ENCODE data around the gene CTNND1. TPM values are rescaled to one million over a fixed set of nuclear protein-coding genes. Genes with fewer than 3 reads are reported as not detected.

CTNND1 gene
- total and polyA plus RNA-seq, 10 of the 15 experiments (the other 5 are each of a cell fraction or from before 2014, with no cell fraction given): 4.7 to 70.0 (median 30.0) TPM

- TF ChIP-seq ZNF687 (IDR thresholded peaks at IDR 0.05) (no peak), LARP7 (IDR thresholded peaks at IDR 0.05) (no peak), IKZF1 (conservative IDR thresholded peaks at IDR 0.05) (peak; percentile 49), RFX5 (IDR thresholded peaks at IDR 0.05; ENCODE audit: low read depth, low read length) (no peak), NRF1 (conservative IDR thresholded peaks at IDR 0.05; ENCODE audit: low read depth, low read length) (no peak), SREBF2 (IDR thresholded peaks at IDR 0.05; ENCODE audit: low read length) (no peak), ZNF207 (IDR thresholded peaks at IDR 0.05; ENCODE audit: borderline replicate concordance) (no peak), MYC (IDR thresholded peaks at IDR 0.05; ENCODE audit: insufficient read depth, insufficient read length, insufficient replicate concordance, low read length, severe bottlenecking) (no peak), POU2F2 (IDR thresholded peaks at IDR 0.05; ENCODE audit: borderline replicate concordance, low read depth, low read length) (no peak), RELB (IDR thresholded peaks at IDR 0.05; ENCODE audit: low read depth) (no peak), POLR2AphosphoS5 (IDR thresholded peaks at IDR 0.05; ENCODE audit: low read length) (no peak), NR2C2 (IDR thresholded peaks at IDR 0.05; ENCODE audit: borderline replicate concordance, control insufficient read depth, insufficient read length, low read depth) (no peak), CHD1 (IDR thresholded peaks at IDR 0.05; ENCODE audit: low read depth, low read length) (no peak), ETV6 (conservative IDR thresholded peaks at IDR 0.05 in 1 of 2, IDR thresholded peaks at IDR 0.05 in 1 of 2; ENCODE audit: borderline replicate concordance in 1 of 2, low read depth in 1 of 2) (no peak), PRDM15 (CRISPR knock-in tag; IDR thresholded peaks at IDR 0.05) (no peak), RELA (IDR thresholded peaks at IDR 0.05; ENCODE audit: borderline replicate concordance, partially characterized antibody) (no peak), SPI1 (IDR thresholded peaks at IDR 0.05; ENCODE audit: borderline replicate concordance, insufficient read depth, low read depth, low read length) (no peak), CREM (IDR thresholded peaks at IDR 0.05; ENCODE audit: low read depth) (0 out of 2 replicates have a peak, but pooled peaks have one; percentile 9), NFIC (IDR thresholded peaks at IDR 0.05; ENCODE audit: low read depth, low read length) (peak; percentile 44), MTA2 (IDR thresholded peaks at IDR 0.05; ENCODE audit: low read depth) (peak; percentile 78; the same call in 1 of the 2 replicates), PAX5 (IDR thresholded peaks at IDR 0.05; ENCODE audit: borderline replicate concordance, low read depth, low read length) (0 out of 2 replicates have a peak, but pooled peaks have one; percentile 29), MEF2B (IDR thresholded peaks at IDR 0.05; ENCODE audit: partially characterized antibody, poor library complexity, severe bottlenecking) (peak; percentile 32)
Observed at GRCh38 chr11:57785072-57785471, 23.5 kb downstream of the CTNND1 start (continued).

All from GM12878 (cell line).